Measurements from ENCODE around the gene SLAMF1.

Gene SLAMF1

DNA sequence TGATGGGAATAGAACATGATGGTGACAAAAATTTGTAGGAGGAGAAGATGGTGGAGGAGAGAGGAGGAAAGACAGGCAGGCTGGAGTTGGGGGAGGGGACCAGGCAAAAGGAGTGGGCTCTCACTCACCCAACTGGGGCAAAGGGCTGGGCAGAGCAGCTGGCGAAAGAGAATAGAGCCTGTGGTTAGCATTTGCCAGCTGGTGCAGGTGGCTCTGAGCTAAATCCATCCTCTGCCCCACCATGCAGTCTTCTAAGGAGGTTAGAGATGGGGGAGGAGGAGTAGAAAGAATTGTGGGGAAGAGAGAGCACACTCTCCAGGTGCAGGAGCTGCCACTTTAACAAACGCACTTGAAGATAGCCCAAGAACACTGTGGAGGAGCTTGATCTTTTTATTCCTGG lies 27.6 kb upstream of the SLAMF1 start:
- Histone ChIP-seq H3K36me3 (ENCODE audit: control insufficient read depth, low read depth, low read length) (no peaks in the 10 kb centered on the region), H3K27me3 (ENCODE audit: control insufficient read depth, insufficient read depth, low read length) (no peaks in the 10 kb centered on the region), H3K4me3 (ENCODE audit: low read length) (no peak overlapping the region), H3K9ac (ENCODE audit: low read length) (no peak overlapping the region), H3K4me1 (ENCODE audit: control insufficient read depth, low read depth, low read length) (peaks cover 44% of the 10 kb centered on the region), H3K9me3 (ENCODE audit: control insufficient read depth, low read depth, low read length) (no peaks in the 10 kb centered on the region), H3K27ac (ENCODE audit: low read length) (no peak overlapping the region)

DNA sequence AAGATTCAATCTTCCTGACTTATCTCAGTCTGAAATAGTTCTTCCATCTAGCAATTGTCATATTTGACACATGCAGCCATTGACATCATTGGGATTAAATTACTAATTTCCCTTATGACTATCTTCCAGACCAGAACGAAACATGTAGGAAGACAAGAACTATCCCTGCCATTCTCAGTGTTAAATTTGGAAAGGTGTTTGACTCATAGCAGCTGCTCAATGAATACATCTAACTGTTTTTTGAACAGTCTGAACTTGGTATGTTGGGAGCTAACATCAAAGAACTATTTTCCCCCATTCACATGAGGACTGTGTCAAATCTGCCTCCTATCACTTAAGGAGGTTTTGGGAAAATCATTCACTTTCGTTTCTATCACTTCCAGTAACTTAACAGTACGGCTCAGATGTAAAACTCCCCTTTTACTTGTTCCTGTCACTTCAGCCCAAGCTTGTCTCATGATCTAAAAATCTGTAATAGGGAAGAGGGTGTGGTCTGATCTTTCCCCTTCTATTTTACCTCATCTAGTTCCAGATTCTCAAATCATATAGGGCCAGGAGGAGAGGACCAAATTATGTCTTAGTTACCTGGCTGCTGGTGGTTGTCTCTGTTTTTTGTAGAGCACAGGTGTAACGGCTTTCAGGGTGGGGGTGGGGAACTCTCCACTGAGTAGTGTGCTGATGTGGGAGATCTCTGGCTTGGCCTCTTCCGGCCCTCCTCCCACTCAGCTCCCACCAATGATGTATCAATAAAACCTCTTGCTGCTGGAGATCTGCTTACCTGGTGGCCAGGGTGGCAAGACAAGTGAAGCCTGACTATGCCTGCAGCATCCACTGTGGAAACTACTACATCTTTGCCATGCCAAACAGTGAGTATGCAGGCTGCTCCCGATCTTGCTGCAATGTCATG lies 26.2 kb upstream of the SLAMF1 start:
- H3K9me3 ChIP-seq (ENCODE audit: control insufficient read depth, low read depth, low read length) = no peaks in the 10 kb centered on the region
- H3K27me3 ChIP-seq (ENCODE audit: control insufficient read depth, insufficient read depth, low read length) = no peaks in the 10 kb centered on the region
- no peak overlapping the region for H3K9ac ChIP-seq (ENCODE audit: low read length)
- H3K4me3 ChIP-seq (ENCODE audit: low read length) = peak overlapping the region; percentile 29
- H3K36me3 ChIP-seq (ENCODE audit: control insufficient read depth, low read depth, low read length) = no peaks in the 10 kb centered on the region
- no peak overlapping the region for H3K27ac ChIP-seq (ENCODE audit: low read length)
- H3K4me1 ChIP-seq (ENCODE audit: control insufficient read depth, low read depth, low read length) = peaks cover 44% of the 10 kb centered on the region

DNA sequence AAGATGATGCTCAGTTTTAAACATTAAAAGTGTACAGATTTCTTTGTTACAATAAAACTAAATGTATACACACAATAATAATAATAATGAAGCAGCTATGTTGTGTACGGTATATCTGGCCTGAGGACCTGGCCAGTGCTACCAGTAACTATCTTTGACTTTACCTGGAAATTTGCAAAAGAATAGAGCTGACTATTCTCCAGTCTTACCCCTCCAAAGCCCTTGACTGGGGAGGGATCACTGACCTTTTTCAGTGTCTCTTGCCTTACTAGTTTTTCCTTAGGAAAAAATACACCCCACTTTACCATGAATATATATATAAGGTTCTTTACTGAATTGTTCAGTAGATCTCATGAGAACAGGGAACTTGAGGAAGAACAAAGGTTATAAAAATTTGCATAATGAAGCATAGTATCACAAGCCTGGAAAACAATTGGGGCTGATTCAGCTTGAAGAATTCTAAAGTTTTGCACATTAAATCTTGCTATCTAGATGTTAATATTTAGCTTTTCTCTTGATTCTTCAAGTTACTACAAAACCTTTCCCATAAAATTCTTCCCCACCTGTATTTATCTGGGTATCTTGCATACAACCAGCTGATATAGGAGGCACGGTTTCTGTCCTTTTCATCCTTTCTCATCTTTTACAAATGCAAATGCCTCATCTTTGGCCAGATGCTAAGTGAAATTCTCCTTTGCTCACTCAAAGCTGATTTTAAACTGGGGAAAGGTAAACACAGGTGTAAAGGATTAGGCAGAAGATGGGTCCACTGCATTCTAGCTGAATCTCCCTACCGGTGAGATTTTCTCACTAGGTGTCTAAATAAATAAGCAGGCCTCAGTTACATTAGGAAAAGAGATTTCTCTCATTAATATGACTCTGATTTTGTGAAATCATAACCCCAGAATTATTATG lies 25.0 kb upstream of the SLAMF1 start:
- peak overlapping the region; percentile 29 for H3K4me3 ChIP-seq (ENCODE audit: low read length)
- H3K9me3 ChIP-seq (ENCODE audit: control insufficient read depth, low read depth, low read length) = no peaks in the 10 kb centered on the region
- H3K27me3 ChIP-seq (ENCODE audit: control insufficient read depth, insufficient read depth, low read length) = no peaks in the 10 kb centered on the region
- no peak overlapping the region for H3K27ac ChIP-seq (ENCODE audit: low read length)
- no peaks in the 10 kb centered on the region for H3K36me3 ChIP-seq (ENCODE audit: control insufficient read depth, low read depth, low read length)
- peaks cover 44% of the 10 kb centered on the region for H3K4me1 ChIP-seq (ENCODE audit: control insufficient read depth, low read depth, low read length)
- H3K9ac ChIP-seq (ENCODE audit: low read length) = no peak overlapping the region

DNA sequence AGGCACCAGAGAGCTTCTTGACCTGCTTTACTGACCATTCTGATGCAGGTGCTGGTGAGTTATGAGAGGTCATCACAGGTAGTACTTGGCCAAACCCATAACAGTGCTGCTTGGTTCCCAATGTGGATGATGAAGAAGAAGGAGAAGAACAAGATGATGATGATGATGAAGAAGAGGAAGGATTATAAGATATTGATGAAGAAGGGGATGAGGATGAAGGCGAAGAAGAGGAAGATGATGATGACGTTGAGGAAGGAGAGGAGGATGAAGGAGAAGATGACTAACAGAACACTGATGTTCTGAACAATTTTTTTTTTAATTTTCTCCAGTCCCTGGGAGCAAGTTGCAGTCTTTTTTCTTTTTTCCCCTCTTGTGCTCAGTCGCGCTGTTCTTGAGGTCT lies 23.9 kb upstream of the SLAMF1 start:
- H3K36me3 ChIP-seq (ENCODE audit: control insufficient read depth, low read depth, low read length) = no peaks in the 10 kb centered on the region
- no peak overlapping the region for H3K27ac ChIP-seq (ENCODE audit: low read length)
- no peaks in the 10 kb centered on the region for H3K9me3 ChIP-seq (ENCODE audit: control insufficient read depth, low read depth, low read length)
- H3K9ac ChIP-seq (ENCODE audit: low read length) = no peak overlapping the region
- H3K4me3 ChIP-seq (ENCODE audit: low read length) = no peak overlapping the region
- H3K4me1 ChIP-seq (ENCODE audit: control insufficient read depth, low read depth, low read length) = peaks cover 44% of the 10 kb centered on the region
- no peaks in the 10 kb centered on the region for H3K27me3 ChIP-seq (ENCODE audit: control insufficient read depth, insufficient read depth, low read length)

DNA sequence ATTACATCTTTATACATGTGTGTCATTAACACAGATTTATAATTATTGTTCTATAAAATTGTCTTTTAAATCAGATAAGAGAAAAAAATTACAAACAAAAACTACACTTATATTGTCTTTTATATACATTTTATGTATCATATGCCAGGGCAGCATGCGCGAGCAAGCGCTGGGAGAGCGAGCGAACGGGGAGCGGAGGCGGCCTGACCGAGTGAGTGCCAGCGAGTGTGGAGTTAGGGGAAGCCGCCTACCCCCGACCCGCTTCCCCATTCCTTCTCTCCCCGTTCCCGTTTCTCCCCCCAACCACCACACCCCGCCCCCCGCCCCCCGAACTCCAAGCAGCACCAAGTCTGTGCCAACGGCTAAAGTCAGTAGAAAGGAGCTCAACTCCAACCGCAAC lies 23.0 kb upstream of the SLAMF1 start:
- H3K27ac ChIP-seq (ENCODE audit: low read length) = no peak overlapping the region
- H3K27me3 ChIP-seq (ENCODE audit: control insufficient read depth, insufficient read depth, low read length) = no peaks in the 10 kb centered on the region
- H3K36me3 ChIP-seq (ENCODE audit: control insufficient read depth, low read depth, low read length) = no peaks in the 10 kb centered on the region
- no peak overlapping the region for H3K4me3 ChIP-seq (ENCODE audit: low read length)
- no peak overlapping the region for H3K9ac ChIP-seq (ENCODE audit: low read length)
- H3K9me3 ChIP-seq (ENCODE audit: control insufficient read depth, low read depth, low read length) = no peaks in the 10 kb centered on the region
- peaks cover 40% of the 10 kb centered on the region for H3K4me1 ChIP-seq (ENCODE audit: control insufficient read depth, low read depth, low read length)

DNA sequence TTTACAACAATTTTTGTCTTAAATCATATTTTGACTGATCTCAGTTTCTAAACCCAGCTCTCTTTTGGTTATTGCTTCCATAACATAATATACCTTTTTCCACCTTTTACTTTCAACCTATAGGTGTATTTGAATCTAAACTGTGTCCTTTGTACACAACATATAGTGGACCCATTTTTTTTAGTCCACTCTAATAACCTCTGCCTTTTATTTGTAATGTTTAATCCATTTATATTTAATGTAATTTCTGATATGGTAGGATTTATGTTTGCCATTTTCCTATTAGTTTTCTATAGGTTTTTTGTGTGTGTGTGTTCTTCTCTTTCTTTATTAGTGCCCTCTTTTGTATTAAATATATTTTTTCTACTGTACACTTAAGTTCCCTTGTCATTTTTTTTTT lies 22.4 kb upstream of the SLAMF1 start:
- Histone ChIP-seq H3K36me3 (ENCODE audit: control insufficient read depth, low read depth, low read length) (no peaks in the 10 kb centered on the region), H3K4me3 (ENCODE audit: low read length) (no peak overlapping the region), H3K27me3 (ENCODE audit: control insufficient read depth, insufficient read depth, low read length) (no peaks in the 10 kb centered on the region), H3K4me1 (ENCODE audit: control insufficient read depth, low read depth, low read length) (peaks cover 35% of the 10 kb centered on the region), H3K27ac (ENCODE audit: low read length) (no peak overlapping the region), H3K9me3 (ENCODE audit: control insufficient read depth, low read depth, low read length) (no peaks in the 10 kb centered on the region), H3K9ac (ENCODE audit: low read length) (no peak overlapping the region)

DNA sequence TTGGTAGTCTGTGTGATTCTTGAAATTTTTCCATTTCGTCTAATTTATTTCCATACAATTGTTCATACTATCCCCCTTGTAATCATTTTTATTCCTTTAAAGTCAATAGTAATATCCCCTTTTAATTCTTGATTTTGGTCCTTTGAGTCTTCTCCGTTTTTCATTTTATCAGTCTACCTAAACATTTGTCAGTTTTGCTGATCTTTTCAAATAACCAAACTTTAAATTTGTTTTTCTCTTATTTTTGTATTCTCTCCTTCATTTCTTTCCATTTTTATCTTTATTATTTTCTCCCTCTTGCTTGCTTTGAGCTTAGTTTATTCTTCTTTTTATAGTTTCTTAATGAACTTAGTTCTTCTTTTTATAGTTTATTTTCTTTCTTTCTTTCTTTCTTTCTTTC lies 21.1 kb upstream of the SLAMF1 start:
- no peaks in the 10 kb centered on the region for H3K27me3 ChIP-seq (ENCODE audit: control insufficient read depth, insufficient read depth, low read length)
- no peaks in the 10 kb centered on the region for H3K9me3 ChIP-seq (ENCODE audit: control insufficient read depth, low read depth, low read length)
- peaks cover 21% of the 10 kb centered on the region for H3K4me1 ChIP-seq (ENCODE audit: control insufficient read depth, low read depth, low read length)
- no peak overlapping the region for H3K4me3 ChIP-seq (ENCODE audit: low read length)
- H3K9ac ChIP-seq (ENCODE audit: low read length) = no peak overlapping the region
- no peaks in the 10 kb centered on the region for H3K36me3 ChIP-seq (ENCODE audit: control insufficient read depth, low read depth, low read length)
- no peak overlapping the region for H3K27ac ChIP-seq (ENCODE audit: low read length)

DNA sequence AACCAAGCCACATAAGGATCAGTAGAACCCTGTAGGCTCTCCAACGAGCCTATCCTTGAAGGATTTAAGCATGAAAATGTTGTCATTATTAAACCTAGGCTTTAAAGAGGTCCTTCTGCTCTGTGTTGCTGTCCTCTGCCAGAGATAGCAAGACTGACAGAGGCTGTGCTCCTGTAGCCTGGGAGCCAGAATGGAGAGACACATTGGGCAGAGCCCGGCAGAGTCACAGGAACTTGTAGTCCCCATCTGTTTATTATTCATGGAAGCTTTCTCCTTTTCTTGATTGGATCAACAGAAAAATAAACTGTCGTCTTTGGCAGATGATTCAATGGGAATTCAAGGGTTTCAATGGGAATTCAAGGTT lies 19.2 kb upstream of the SLAMF1 start:
- no peak overlapping the region for H3K9ac ChIP-seq (ENCODE audit: low read length)
- no peak overlapping the region for H3K27ac ChIP-seq (ENCODE audit: low read length)
- peaks cover 6% of the 10 kb centered on the region for H3K4me1 ChIP-seq (ENCODE audit: control insufficient read depth, low read depth, low read length)
- H3K27me3 ChIP-seq (ENCODE audit: control insufficient read depth, insufficient read depth, low read length) = no peaks in the 10 kb centered on the region
- no peak overlapping the region for H3K4me3 ChIP-seq (ENCODE audit: low read length)
- H3K36me3 ChIP-seq (ENCODE audit: control insufficient read depth, low read depth, low read length) = no peaks in the 10 kb centered on the region
- H3K9me3 ChIP-seq (ENCODE audit: control insufficient read depth, low read depth, low read length) = no peaks in the 10 kb centered on the region

DNA sequence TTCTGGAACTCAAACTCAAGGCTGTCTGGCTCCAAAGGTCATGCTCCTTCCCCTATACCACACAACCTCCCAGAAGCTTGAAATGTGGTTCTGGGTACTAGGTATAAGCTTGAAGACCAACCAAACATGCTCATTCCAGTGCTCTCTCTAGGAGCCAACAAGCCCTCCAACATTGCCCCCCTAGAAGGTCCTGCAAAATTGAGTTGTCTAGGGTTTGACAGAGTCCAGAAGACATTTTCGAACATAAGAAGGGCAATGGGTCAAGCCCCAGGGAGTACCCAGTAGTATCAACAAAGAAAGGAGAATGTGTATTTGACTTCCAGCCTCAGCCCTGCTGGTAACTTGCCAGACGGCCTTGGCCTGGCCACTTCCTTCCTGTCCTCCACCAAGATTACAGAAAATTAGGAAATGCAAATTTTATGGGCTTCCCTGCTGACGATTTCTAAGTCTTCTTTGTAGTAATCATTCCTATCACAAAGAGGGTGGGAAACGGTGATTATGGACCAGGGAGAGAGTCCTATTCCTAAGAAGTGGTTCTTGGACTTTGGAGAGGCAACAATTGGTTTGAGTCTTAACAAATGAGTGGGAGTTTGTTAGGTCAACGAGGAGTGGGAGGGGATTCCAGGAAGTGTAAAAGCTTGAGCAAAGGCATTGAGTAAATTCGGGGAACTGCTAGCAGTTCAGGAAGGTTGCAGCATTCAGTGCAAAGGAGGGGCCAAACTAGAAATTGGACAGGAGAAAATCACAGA lies 18.7 kb upstream of the SLAMF1 start:
- Histone ChIP-seq H3K36me3 (ENCODE audit: control insufficient read depth, low read depth, low read length) (no peaks in the 10 kb centered on the region), H3K4me3 (ENCODE audit: low read length) (no peak overlapping the region), H3K27ac (ENCODE audit: low read length) (no peak overlapping the region), H3K27me3 (ENCODE audit: control insufficient read depth, insufficient read depth, low read length) (no peaks in the 10 kb centered on the region), H3K9me3 (ENCODE audit: control insufficient read depth, low read depth, low read length) (no peaks in the 10 kb centered on the region), H3K4me1 (ENCODE audit: control insufficient read depth, low read depth, low read length) (peaks cover under 1% of the 10 kb centered on the region), H3K9ac (ENCODE audit: low read length) (no peak overlapping the region)

DNA sequence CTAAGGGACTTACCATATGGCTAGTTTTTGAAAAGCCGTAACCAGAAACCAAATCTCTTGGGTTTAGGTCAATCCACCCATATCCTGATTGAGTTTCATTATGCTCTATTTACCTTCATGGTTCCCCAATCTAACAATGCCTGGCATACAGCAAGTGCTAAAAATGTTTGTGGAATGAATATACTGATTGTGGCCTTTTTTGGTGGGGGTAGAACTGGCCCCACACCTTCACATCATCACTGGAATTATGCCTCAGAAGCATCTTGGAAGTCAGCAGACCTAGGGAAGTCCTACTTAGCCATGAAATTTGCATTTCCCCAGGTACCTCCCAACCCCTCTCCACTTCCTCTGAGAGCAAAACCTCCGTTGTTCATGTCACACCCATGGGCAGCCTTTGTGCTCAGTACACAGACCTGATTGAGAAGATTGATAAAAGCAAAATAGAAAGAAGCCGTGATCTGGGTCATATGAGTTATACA lies 17.8 kb upstream of the SLAMF1 start:
- Histone ChIP-seq H3K27ac (ENCODE audit: low read length) (no peak overlapping the region), H3K4me3 (ENCODE audit: low read length) (no peak overlapping the region), H3K9me3 (ENCODE audit: control insufficient read depth, low read depth, low read length) (no peaks in the 10 kb centered on the region), H3K27me3 (ENCODE audit: control insufficient read depth, insufficient read depth, low read length) (no peaks in the 10 kb centered on the region), H3K36me3 (ENCODE audit: control insufficient read depth, low read depth, low read length) (no peaks in the 10 kb centered on the region), H3K9ac (ENCODE audit: low read length) (no peak overlapping the region), H3K4me1 (ENCODE audit: control insufficient read depth, low read depth, low read length) (no peaks in the 10 kb centered on the region)

DNA sequence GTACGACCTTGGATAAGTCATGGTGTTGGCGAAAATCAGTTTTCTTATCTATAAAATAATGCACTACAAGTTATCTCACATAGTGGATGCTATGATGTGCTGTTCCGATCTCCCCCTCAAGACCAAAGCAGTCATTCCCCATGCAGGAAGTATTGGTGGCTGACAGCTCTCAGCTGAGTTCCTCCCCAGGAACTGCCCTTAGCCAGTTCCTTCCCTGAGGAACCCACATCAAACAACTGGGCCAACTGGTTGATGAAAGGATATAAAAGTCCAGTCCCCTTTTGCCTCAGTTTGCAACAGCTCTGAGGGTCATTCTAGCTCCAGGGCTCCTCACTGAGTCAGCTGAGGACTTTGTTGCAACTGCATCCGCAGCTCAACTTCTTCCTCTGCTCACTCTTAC lies 16.1 kb upstream of the SLAMF1 start:
- no peaks in the 10 kb centered on the region for H3K36me3 ChIP-seq (ENCODE audit: control insufficient read depth, low read depth, low read length)

More for the DNA sequence above, 16.1 kb upstream of the SLAMF1 start:
- no peaks in the 10 kb centered on the region for H3K27me3 ChIP-seq (ENCODE audit: control insufficient read depth, insufficient read depth, low read length)
- no peak overlapping the region for H3K4me3 ChIP-seq (ENCODE audit: low read length)
- H3K9me3 ChIP-seq (ENCODE audit: control insufficient read depth, low read depth, low read length) = no peaks in the 10 kb centered on the region
- H3K27ac ChIP-seq (ENCODE audit: low read length) = no peak overlapping the region
- H3K4me1 ChIP-seq (ENCODE audit: control insufficient read depth, low read depth, low read length) = no peaks in the 10 kb centered on the region
- no peak overlapping the region for H3K9ac ChIP-seq (ENCODE audit: low read length)
